ENCODE results near the gene CCN6.

CCN6 gene

GRCh38 chr6:112117554-112117953 is 63.6 kb downstream of the CCN6 start:
- DNase-seq (ENCODE audit: low read depth) = no peak

GRCh38 chr6:112118034-112118433 is 64.1 kb downstream of the CCN6 start:
- DNase-seq (ENCODE audit: low read depth) = no peak
